Gastroesophageal sphincter (tissue), 4 donors: ENCODE results near the gene ZNF687. TPM values are rescaled to one million over a fixed set of nuclear protein-coding genes. Genes with fewer than 3 reads are reported as not detected.

Experiments used
- ATAC-seq: fragments of 150-250 bp; one replicate; pipeline ENCODE4 v1.9.1; 2016; ENCODE audit warnings: mild to moderate bottlenecking, moderate library complexity
- H3K27ac ChIP-seq, 4 donors: fragments of 200-600 bp; sonication (generic) in 3 of 4; 1 replicate in 3 of 4; 2 replicates in 1 of 4; pipeline ENCODE4 v1.5.1; 2016 to 2019
- H3K27me3 ChIP-seq: fragments of 200-600 bp; sonication (generic); one replicate; pipeline ENCODE4 v1.5.1; 2019
- H3K36me3 ChIP-seq, 2 donors: fragments of 200-600 bp; sonication (generic); one replicate each; pipeline ENCODE4 v1.5.1; 2019; ENCODE audit warnings: control low read depth in 1 of 2
- H3K4me1 ChIP-seq, 3 donors: fragments of 200-600 bp; sonication (generic); 1 replicate in 2 of 3; 2 replicates in 1 of 3; pipeline ENCODE4 v1.5.1; 2016 to 2019; ENCODE audit warnings: control low read depth in 2 of 3
- H3K4me3 ChIP-seq, 2 donors: fragments of 200-600 bp; sonication (generic); one replicate each; pipeline ENCODE4 v1.5.1; 2019; ENCODE audit warnings: mild to moderate bottlenecking in 1 of 2, moderate library complexity in 1 of 2
- H3K9me3 ChIP-seq, 3 donors: fragments of 200-600 bp; sonication (generic); one replicate each; pipeline ENCODE4 v1.5.1; 2017 to 2019; ENCODE audit warnings: control low read depth in 2 of 3
- EP300 ChIP-seq: sonication (generic); formaldehyde crosslinking; IDR thresholded peaks from one replicate; pipeline ENCODE4 v1.6.1; 2017; ENCODE audit warnings: antibody characterized with exemption, mild to moderate bottlenecking
- POLR2A ChIP-seq, 2 donors: fragments of 450-650 bp; IDR thresholded peaks; one replicate each; pipeline ENCODE4 v1.6.1; 2017; ENCODE audit warnings: antibody characterized with exemption in 2 of 2, mild to moderate bottlenecking in 2 of 2, moderate library complexity in 1 of 2
- POLR2AphosphoS5 ChIP-seq: sonication (generic); formaldehyde crosslinking; IDR thresholded peaks from one replicate; pipeline ENCODE4 v1.6.1; 2017; ENCODE audit warnings: antibody characterized with exemption
- WGBS, 2 donors: methylation state at CpG; one replicate each; pipeline ENCODE4 v1.1.5; 2018; ENCODE audit warnings: low coverage in 1 of 2; 5-methylcytosine and 5-hydroxymethylcytosine counted together
- total RNA-seq, 4 donors: library from RNA; depleted of rRNA; stranded (reverse); fragments of >200 nt; gene quantifications; one replicate each; pipeline ENCODE4 v1.1.0, GENCODE V29; 2016
- TF ChIP-seq, protein P1 (sequence below), 4 experiments: fragments of 200-600 bp in 2 of 4; fragments of 450-650 bp in 2 of 4; sonication (generic) in 1 of 4; IDR thresholded peaks; one replicate each; pipeline ENCODE4 v1.5.1; 2017 to 2019; ENCODE audit warnings: antibody characterized with exemption in 4 of 4, mild to moderate bottlenecking in 2 of 4, moderate library complexity in 2 of 4

ZNF687 gene
- total RNA-seq, 4 donors from 2014 or later: 18.4 to 27.6 (median 24.4) TPM

DNA sequence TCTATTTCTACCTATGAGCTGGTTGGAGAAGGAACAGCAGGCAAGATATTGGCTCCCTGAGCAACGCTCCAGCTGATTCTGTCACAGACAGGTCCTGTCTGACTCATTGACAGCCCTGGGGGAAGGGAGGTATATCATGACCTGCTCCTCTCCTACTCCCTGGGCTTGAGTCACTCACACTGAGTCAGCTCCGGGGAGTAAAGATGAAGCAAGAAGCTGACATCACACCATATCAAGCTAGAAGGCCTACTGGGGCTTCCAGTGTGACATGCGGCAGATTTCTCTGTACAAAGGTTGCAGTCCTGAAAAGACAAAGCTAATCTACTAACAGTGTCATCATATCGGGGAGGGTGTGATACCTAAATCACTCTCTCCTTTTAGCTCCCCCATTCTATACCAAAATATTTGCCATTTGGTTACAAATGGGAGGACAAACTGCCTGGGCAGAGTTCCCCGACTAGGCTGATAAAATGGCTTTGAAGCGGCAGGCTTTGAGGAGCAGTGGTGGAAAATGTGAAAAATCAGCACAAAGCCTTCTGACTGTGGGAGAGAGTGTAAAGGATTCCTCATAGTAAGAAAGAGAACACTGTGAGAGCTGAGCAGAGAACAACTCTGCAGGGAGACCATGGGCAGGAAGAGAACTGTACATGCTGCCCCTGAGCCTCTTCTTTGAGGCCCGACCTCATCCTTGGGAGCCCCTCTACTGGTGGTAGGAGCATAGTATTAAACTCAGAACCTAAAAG, 29.7 kb downstream of the ZNF687 start:
- Histone ChIP-seq H3K27ac (peak overlapping the region; percentile 79 to 84 (median 82)), H3K4me3 (no peak overlapping the region), H3K27me3 (no peaks in the 10 kb centered on the region), H3K36me3 (peaks cover 0 to 96% of the 10 kb centered on the region in 2 donors), H3K9me3 (no peaks in the 10 kb centered on the region), H3K4me1 (peaks cover 25 to 74% (median 38%) of the 10 kb centered on the region in 3 donors)
- WGBS, 2 donors: 31 to 43% methylated on average over 4 to 5 of the region's 7 CpGs
- TF ChIP-seq POLR2AphosphoS5 (peak; percentile 93), EP300 (no peak)
- TF ChIP-seq, protein P1, sequence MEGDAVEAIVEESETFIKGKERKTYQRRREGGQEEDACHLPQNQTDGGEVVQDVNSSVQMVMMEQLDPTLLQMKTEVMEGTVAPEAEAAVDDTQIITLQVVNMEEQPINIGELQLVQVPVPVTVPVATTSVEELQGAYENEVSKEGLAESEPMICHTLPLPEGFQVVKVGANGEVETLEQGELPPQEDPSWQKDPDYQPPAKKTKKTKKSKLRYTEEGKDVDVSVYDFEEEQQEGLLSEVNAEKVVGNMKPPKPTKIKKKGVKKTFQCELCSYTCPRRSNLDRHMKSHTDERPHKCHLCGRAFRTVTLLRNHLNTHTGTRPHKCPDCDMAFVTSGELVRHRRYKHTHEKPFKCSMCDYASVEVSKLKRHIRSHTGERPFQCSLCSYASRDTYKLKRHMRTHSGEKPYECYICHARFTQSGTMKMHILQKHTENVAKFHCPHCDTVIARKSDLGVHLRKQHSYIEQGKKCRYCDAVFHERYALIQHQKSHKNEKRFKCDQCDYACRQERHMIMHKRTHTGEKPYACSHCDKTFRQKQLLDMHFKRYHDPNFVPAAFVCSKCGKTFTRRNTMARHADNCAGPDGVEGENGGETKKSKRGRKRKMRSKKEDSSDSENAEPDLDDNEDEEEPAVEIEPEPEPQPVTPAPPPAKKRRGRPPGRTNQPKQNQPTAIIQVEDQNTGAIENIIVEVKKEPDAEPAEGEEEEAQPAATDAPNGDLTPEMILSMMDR (IDR thresholded peaks at IDR 0.05): no peak
- peak; percentile 97 for ATAC-seq

DNA sequence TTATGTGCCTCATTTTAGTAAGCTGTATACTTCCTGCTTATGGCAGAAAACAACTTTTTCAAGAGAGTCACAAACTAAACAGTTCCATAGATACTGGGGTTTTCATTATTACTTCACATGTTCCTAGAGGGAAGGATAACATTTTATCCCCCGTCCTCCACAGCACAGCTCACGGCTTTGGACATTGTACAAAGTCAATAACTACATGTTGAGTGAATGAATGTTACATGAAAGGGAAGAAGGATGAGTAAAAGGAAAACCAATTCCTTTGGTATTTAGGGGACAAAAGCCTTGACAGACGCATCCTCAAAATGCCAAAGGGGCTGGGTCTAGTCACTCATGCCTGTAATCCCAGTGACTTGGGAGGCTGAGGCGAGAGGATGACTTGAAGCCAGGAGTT, 30.3 kb downstream of the ZNF687 start:
- no peaks in the 10 kb centered on the region for H3K9me3 ChIP-seq
- H3K36me3 ChIP-seq: peaks cover 0 to 96% of the 10 kb centered on the region in 2 donors
- TF ChIP-seq, protein P1 (IDR thresholded peaks at IDR 0.05): no peak
- TF ChIP-seq EP300 (no peak), POLR2A (IDR thresholded peaks at IDR 0.05) (no peak), POLR2AphosphoS5 (no peak)
- ATAC-seq: no peak
- H3K4me1 ChIP-seq: peaks cover 25 to 78% (median 38%) of the 10 kb centered on the region in 3 donors
- H3K27me3 ChIP-seq: no peaks in the 10 kb centered on the region
- H3K4me3 ChIP-seq: no peak overlapping the region
- WGBS, 2 donors: 83 to 88% methylated on average over 1 to 4 of the region's 4 CpGs
- peak overlapping the region; percentile 79 to 84 (median 82) for H3K27ac ChIP-seq

DNA sequence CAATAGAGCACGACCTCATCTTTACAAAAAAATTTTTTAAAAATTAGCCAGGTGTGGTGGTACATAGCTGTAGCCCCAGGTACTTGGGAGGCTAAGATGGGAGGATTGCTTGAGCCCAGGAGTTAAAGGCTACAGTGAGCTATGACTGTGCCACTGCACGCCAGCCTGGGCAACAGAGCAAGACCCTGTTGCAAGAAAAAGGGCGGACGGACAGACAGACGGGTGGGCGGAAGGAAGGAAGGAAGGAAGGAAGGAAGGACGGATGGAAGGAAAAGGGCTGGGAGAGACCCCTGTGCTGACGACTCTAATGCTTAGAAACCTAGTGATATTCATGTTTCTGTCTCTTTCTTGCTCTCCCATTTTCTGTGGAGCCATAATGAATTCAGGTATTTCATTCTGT, 30.7 kb downstream of the ZNF687 start:
- TF ChIP-seq EP300: no peak
- TF ChIP-seq, protein P1 (IDR thresholded peaks at IDR 0.05): no peak
- TF ChIP-seq POLR2A (IDR thresholded peaks at IDR 0.05): no peak
- Histone ChIP-seq H3K4me1 (peaks cover 25 to 82% (median 38%) of the 10 kb centered on the region in 3 donors), H3K36me3 (peaks cover 0 to 96% of the 10 kb centered on the region in 2 donors), H3K4me3 (no peak overlapping the region), H3K27ac (peak overlapping the region in 3 of 4 donors; percentile 79 to 84 (median 82)), H3K27me3 (no peaks in the 10 kb centered on the region), H3K9me3 (no peaks in the 10 kb centered on the region)
- ATAC-seq: no peak
- WGBS, 2 donors: 82 to 89% methylated on average over 3 to 8 of the region's 8 CpGs

DNA sequence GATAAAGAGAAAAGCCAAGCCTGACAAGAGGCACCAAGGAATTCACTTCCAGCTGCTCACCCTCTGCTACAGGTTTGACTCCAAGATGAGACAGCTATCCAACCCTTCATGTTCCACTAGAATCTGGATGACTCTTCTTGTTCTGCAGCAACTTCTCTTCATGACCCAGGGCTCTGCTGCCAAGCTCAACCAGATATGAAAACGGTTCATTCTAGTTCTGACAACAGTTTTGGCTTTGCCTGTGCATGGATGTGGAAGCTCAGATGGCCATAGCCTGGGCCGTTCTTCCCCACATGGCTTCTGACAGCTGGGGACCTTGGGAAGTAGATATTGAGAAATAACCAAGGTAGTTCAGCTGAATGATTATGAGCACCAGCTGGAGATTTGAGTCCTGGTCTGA, 31.4 kb downstream of the ZNF687 start:
- Histone ChIP-seq H3K27ac (peak overlapping the region in 3 of 4 donors; percentile 79 to 84 (median 82)), H3K4me1 (peaks cover 25 to 79% (median 38%) of the 10 kb centered on the region in 3 donors), H3K4me3 (no peak overlapping the region), H3K36me3 (peaks cover 0 to 96% of the 10 kb centered on the region in 2 donors), H3K9me3 (no peaks in the 10 kb centered on the region), H3K27me3 (no peaks in the 10 kb centered on the region)
- TF ChIP-seq, protein P1 (IDR thresholded peaks at IDR 0.05): no peak
- TF ChIP-seq POLR2AphosphoS5: peak; percentile 40
- ATAC-seq: peak; percentile 31
- WGBS, 2 donors: 50 to 60% methylated on average over 1 to 2 of the region's 2 CpGs
